ENCODE data around the gene OR4S2.

The OR4S2 gene

GRCh38 chr11:55648027-55648426 is at the start of gene OR4S2:
Gene OR4S2 (plus strand): TSS chr11:55648327. CDS start chr11:55650904, 2,577 bp downstream.
- no peak for DNase-seq

GRCh38 chr11:55607545-55607944 is 40.6 kb upstream of the OR4S2 start, which contains the start of gene OR4C11:
Gene OR4C11 (minus strand): TSS chr11:55607645. CDS start chr11:55604373, 3,272 bp downstream.
- no peak for DNase-seq

GRCh38 chr11:55624531-55624930 is 23.6 kb upstream of the OR4S2 start:
- DNase-seq = no peak

- no peak for DNase-seq
These were observed 13.3 kb upstream of the OR4S2 start, which contains the start of gene OR4P4 for GRCh38 chr11:55634813-55635212. Gene OR4P4 (plus strand): TSS chr11:55635113.

- no peak for DNase-seq
These were observed 4.4 kb downstream of the OR4S2 start for GRCh38 chr11:55652560-55652959.

GRCh38 chr11:55655096-55655495 is 7.0 kb downstream of the OR4S2 start:
- DNase-seq = no peak

- no peak for DNase-seq
These were observed 10.0 kb downstream of the OR4S2 start for GRCh38 chr11:55658031-55658573.

- DNase-seq = no peak
These were observed 10.5 kb downstream of the OR4S2 start for GRCh38 chr11:55658608-55659007.

GRCh38 chr11:55661901-55662300 is 13.8 kb downstream of the OR4S2 start, which contains the start of gene OR4C6:
Gene OR4C6 (plus strand): TSS chr11:55662201. CDS start chr11:55665167, 2,966 bp downstream.
- DNase-seq = no peak

- no peak for DNase-seq
These were observed 21.2 kb downstream of the OR4S2 start for GRCh38 chr11:55669376-55669775.

- no peak for DNase-seq
These were observed 25.7 kb downstream of the OR4S2 start for GRCh38 chr11:55673860-55674259.

GRCh38 chr11:55697817-55698216 is 49.7 kb downstream of the OR4S2 start:
- DNase-seq = no peak

- DNase-seq = no peak
These were observed 53.3 kb downstream of the OR4S2 start for GRCh38 chr11:55701429-55701828.
